PFSK-1 (cell line): ENCODE results near the gene CTNNA3.

Experiments
- POLR2AphosphoS5 ChIP-seq: IDR thresholded peaks from 2 replicates; pipeline ENCODE4 v1.6.1; 2012; ENCODE audit warnings: low read depth, mild to moderate bottlenecking, control low read depth, low read length, moderate library complexity
- REST ChIP-seq, 2 experiments: IDR thresholded peaks; 2 replicates each; pipeline versions ENCODE4 v1.6.1 to v1.8.0; 2011 to 2012; ENCODE audit warnings: low read depth in 2 of 2, low read length in 2 of 2, control low read depth in 1 of 2, inconsistent platforms in 1 of 2, mild to moderate bottlenecking in 1 of 2, moderate library complexity in 1 of 2; ENCODE audit not compliant: insufficient read depth in 1 of 2
- SIN3A ChIP-seq: IDR thresholded peaks from 2 replicates; pipeline ENCODE4 v1.6.1; 2012; ENCODE audit warnings: mild to moderate bottlenecking, low read length, moderate library complexity, borderline replicate concordance; ENCODE audit not compliant: insufficient read depth

DNA sequence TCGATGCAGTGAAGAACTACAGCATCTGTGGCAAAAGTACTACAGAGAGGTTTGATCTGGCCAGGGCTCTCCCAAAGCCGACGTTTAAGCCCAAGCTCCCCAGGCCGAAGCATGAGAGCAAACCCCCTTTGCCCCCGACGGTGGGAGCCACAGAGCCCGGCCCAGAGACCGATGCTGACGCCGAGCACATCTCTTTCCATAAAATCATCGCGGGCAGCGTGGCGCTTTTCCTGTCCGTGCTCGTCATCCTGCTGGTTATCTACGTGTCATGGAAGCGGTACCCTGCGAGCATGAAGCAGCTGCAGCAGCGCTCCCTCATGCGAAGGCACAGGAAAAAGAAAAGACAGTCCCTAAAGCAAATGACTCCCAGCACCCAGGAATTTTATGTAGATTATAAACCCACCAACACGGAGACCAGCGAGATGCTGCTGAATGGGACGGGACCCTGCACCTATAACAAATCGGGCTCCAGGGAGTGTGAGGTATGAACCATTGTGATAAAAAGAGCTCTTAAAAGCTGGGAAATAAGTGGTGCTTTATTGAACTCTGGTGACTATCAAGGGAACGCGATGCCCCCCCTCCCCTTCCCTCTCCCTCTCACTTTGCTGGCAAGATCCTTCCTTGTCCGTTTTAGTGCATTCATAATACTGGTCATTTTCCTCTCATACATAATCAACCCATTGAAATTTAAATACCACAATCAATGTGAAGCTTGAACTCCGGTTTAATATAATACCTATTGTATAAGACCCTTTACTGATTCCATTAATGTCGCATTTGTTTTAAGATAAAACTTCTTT, 767.8 kb downstream of the CTNNA3 start:
- TF ChIP-seq REST (IDR thresholded peaks at IDR 0.05; ENCODE audit: insufficient read depth in 1 of 2, low read depth in 2 of 2, low read length in 2 of 2) (no peak), POLR2AphosphoS5 (no peak), SIN3A (no peak)
